ENCODE measurements around the gene ADIPOR2. TPM values are rescaled to one million over a fixed set of nuclear protein-coding genes. Genes with fewer than 3 reads are reported as not detected.

The ADIPOR2 gene
- total and polyA plus RNA-seq, 10 of the 15 experiments (the other 5 are each of a cell fraction or from before 2014, with no cell fraction given), result 8.6 to 65.0 (median 38.0) TPM

- no peak for TF ChIP-seq CEBPZ (IDR thresholded peaks at IDR 0.05; ENCODE audit: low read depth, low read length)
- no peak for TF ChIP-seq SRF (IDR thresholded peaks at IDR 0.05; ENCODE audit: low read depth in 2 of 2, low read length in 2 of 2)
- TF ChIP-seq SIN3A (IDR thresholded peaks at IDR 0.05; ENCODE audit: low read depth, low read length), result no peak
Measured at GRCh38 chr12:1820896-1821291, 130.0 kb downstream of the ADIPOR2 start (continued).

GRCh38 chr12:1821805-1822204 lies 130.9 kb downstream of the ADIPOR2 start:
- ChIA-PET CTCF (no interaction called here), SMC1A (ENCODE audit: uncharacterized antibody, unreplicated experiment) (interaction anchor here (1.0 to 1.4 kb wide), 2 partner anchors 18 to 118 kb away, joined by 3 to 6 read pairs; no protein-coding TSS in a partner anchor), POLR2A (interaction anchor here (0.6 kb wide), 1 partner anchor 1604 kb away, joined by 4 read pairs; no protein-coding TSS in a partner anchor), RAD21 (ENCODE audit: unreplicated experiment) (interaction anchor here (0.6 to 0.7 kb wide), 2 partner anchors 24 to 39 kb away, joined by 3 read pairs; no protein-coding TSS in a partner anchor)
- Histone ChIP-seq H3K4me2 (ENCODE audit: control insufficient read depth, insufficient read depth) (no peak overlapping the region), H3K27me3 (replicated peaks in 1 of 2; ENCODE audit: control insufficient read depth in 2 of 2, insufficient read depth in 2 of 2, low read length in 1 of 2) (peaks cover 8 to 11% of the 10 kb centered on the region in 2 experiments; a peak in 3 of 4 replicates), H3K4me1 (ENCODE audit: control insufficient read depth, insufficient read depth, low read length) (no peaks in the 10 kb centered on the region), H3K9ac (ENCODE audit: control insufficient read depth, insufficient read depth, low read length) (no peak overlapping the region), H3K36me3 (ENCODE audit: control insufficient read depth in 2 of 2, insufficient read depth in 2 of 2, low read length in 1 of 2) (no peaks in the 10 kb centered on the region), H3K27ac (ENCODE audit: control insufficient read depth, insufficient read depth) (no peak overlapping the region), H4K20me1 (ENCODE audit: control insufficient read depth, insufficient read depth) (no peaks in the 10 kb centered on the region), H3K79me2 (ENCODE audit: control insufficient read depth, insufficient read depth, low read length) (no peaks in the 10 kb centered on the region), H3K4me3 (no peak overlapping the region), H2AFZ (ENCODE audit: control insufficient read depth, low read depth, low read length) (no peak overlapping the region), H3K9me3 (replicated peaks; ENCODE audit: control insufficient read depth, insufficient read depth, low read length) (no peaks in the 10 kb centered on the region)
- no peak for FAIRE-seq
- no peak for DNase-seq (ENCODE audit: low read depth, low spot score)
- no TSS peak for BruUV-seq (replicated peaks)
- WGBS (ENCODE audit: insufficient coverage, insufficient replicate concordance, low lambda C conversion rate, missing lambda C conversion rate), result 11% methylated on average over 12 of the region's 12 CpGs
- in situ Hi-C loops (cut with MboI), result no loop called here
- intact Hi-C loops (cut with micrococcal nuclease; ENCODE audit: unreplicated experiment), result no loop called here
- ATAC-seq, result no peak; the same call in 1 of the 3 replicates
- TF ChIP-seq CHD1 (IDR thresholded peaks at IDR 0.05; ENCODE audit: low read depth, low read length) (no peak), IKZF1 (conservative IDR thresholded peaks at IDR 0.05) (no peak), BHLHE40 (IDR thresholded peaks at IDR 0.05; ENCODE audit: borderline replicate concordance in 1 of 2, low read depth in 2 of 2, low read length in 1 of 2) (peak in 1 of 2 experiments; percentile 38; a peak in 1 of 4 replicates), NFIC (IDR thresholded peaks at IDR 0.05; ENCODE audit: low read depth, low read length) (no peak)

Measured in GM12878 (cell line).